NCI-H2029 treated with DMSO at 0.1 percent for 48 hours (cell line): ENCODE data around the gene BORCS5.

Source experiments
- DNase-seq: peaks from one replicate; lab custom pipeline; 2025; lab: John Stamatoyannopoulos, UW

Gene BORCS5

DNA sequence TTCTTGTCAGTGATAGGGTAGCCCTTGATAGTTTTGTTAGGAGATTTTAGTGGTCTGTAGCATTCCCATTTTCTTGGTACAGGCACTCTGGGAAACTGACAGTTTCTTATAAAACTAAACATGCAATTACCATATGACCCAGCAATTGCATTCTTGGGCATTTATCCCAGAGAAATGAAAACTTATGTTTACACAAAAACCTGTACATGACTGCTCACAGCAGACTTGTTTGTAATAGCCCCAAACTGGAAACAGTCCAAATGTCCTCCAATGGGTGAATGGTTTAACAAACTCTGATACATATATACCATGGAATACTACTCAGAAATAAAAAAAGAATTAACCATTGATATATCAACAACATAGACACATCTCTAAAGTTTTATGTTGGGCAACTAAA is 75.5 kb downstream of the BORCS5 start:
- DNase-seq, result peak; percentile 38

DNA sequence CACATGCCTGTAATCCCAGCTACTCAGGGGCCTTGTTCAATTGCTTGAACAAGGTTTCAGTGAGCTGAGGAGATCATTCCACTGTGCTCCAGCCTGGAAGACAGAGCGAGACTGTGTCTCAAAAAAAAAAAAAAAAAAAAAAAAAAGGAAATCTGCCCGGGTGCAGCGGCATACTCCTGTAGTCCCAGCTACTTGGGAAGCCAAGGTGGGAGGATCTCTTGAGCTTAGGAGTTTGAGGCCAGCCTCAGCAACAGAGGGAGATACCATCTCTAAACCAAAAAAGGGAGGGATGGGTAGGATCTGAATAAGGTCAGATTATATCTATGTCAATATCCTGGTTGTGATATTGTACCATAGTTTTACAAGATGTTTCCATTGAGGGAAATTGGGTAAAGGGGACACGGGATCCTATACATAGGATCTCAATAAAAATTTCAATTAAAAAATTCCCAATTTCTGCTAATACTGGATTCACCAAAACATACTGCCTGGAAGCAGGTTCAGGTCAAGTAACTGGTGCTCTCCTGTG is 76.4 kb downstream of the BORCS5 start:
- no peak for DNase-seq

DNA sequence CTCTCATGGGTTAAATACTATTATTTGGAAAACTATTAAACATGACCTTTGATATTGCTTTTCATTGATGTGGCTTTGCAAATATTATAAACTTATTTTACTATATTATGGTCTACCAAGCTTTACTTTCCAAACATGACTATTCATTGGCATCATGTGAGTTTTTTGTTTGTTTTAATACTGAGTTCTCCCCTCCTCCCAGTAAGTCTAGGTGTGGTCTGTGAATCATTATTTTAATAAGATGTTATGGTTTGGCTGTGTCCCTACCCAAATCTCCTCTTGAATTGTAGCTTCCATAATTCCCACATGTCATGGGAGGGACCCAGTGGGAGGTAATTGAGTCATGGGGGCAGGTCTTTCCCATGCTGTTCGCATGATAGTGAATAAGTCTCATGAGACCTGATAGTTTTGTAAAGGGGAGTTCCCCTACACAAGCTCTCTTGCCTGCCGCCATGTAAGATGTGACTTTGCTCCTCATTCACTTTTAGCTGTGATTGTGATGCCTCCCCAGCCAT is 80.0 kb downstream of the BORCS5 start:
- no peak for DNase-seq

DNA sequence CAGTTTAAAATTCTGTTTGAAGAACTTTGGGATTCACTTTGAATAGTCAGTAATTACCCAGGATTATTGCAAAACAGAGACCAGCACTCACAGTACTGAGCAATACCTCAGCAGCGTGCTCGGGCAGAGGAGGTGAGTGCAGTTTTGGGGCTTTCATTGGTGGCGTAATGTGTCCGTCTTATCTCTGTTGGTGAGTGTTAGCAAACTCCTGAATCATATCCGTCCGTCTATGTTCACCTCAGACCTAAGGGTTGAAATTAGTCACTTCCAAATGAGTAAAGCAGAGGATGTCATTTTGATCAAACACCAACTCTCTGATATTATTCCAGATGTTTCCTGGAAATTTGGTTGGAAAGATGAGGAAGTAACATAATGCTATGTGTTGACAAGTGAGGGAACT is 82.8 kb downstream of the BORCS5 start:
- no peak for DNase-seq

DNA sequence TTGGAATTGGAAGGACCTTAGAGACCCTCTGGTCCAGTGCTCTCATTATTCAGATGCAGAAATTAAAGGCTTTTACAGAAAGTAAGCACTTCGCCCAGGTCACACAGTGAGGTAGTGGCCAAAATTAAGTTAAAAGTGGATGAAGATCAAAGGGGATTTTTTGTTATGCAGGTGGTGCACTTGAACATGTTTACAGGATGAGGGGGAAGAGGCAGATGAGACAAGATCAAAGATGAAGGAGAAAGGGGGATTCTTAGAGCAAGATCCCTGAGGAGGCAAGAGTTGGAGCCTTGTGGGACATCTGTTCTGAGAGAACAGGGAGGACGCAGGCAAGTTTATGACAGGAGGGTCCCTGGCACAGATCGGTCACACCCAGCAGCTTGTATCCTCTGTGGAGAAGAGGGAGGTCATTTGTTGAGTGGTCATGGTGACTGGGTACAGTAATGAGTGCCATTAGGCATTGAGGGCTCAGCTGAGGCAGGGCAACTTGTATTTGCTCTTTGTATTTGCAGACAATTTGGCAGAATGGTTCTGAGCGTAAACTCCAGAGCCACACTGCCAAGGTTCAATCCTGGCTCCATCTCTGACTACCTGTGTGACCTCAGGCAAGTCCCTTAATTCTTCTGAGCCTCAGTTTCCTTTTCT is 84.0 kb downstream of the BORCS5 start:
- DNase-seq, result peak; percentile 42

DNA sequence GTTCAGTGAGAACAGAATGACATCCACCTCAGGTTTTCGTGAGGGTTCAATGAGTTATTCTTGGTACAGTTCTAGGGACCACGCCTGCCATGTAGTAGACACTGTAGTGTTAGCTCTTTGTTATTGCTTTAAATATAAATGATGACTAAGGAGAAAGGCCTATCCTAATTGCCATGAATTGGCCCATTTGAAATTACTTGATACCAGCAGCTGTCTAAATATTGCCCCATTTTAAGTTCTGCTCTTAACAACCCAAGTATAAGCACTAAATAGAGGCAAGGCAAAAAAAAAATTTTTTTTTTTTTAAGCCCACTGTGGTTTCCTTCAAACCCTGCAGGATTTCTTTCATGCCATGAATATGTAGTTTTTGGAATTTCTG is 84.5 kb downstream of the BORCS5 start:
- DNase-seq, result no peak

DNA sequence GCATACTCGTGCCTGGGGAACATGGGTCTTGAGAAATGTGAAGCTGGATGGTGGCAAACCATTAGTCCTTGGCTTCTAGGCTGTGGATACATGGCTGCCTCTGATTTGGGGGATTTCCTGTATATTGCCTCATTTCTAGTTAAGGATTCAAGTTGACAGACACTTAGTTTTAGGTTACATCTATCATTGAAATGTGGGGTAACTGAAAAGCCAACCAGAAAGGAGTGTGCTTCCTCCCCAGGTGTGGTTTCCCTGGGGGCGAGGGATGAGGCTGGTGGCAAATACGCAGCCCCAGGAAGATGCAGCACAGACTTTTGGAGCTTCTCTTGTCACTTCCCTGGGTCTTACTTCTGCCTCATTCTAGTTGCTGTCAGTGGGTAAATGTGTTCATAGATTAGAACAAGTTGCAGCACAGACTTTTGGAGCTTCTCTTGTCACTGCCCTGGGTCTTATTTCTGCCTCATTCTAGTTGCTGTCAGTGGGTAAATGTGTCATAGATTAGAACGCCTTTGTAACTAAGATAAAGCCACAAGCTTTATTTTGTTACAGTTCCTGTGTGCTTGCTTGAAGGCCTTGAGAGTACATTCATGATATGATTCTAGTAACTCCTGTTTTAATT is 85.1 kb downstream of the BORCS5 start:
- no peak for DNase-seq

DNA sequence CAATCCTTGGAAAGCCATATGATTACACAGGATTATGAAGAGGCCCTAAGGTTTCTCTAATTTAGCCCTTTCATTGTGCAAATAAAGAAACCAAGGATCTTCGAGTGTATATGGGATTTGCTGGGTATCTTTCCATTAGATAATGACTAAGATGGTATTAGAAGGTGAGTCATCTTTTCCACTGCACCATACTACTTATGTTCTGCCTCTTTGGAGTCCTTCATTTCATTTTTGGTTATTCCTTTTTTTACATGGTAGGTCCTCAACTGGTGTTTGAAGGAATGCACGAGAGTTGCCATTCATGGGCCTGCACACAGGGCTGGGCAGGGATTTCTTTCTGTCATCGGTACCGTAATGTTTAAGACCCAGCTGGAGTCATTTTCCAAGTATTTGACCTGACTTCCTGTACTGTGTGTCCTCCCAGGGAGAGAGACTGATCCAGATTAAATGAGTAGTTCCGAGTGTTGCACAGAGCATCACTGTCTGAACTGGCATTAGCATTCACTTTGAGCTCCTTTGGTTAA is 85.7 kb downstream of the BORCS5 start:
- DNase-seq, result no peak

DNA sequence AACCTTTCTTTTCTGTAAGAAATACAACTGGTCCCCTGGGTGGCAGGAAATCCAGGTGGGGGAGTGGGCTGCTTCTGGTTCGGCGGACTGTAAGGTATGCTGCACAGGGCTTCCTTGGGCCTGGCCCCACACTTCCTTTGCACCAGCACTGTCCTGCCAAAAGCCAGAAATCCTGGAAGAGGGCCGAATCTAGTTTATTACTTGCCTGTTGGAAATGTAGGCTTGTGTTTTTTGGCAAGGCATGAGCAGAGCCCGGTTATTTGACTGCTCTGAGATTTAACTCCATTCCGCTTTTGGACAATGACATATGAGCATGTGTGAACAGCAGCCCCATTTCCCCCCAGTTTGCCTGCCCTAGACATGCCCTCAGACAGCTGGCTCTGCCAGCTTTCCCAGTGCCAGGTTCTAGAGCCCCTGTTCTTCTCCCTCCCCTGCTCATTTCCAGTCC is 86.6 kb downstream of the BORCS5 start:
- DNase-seq, result no peak

DNA sequence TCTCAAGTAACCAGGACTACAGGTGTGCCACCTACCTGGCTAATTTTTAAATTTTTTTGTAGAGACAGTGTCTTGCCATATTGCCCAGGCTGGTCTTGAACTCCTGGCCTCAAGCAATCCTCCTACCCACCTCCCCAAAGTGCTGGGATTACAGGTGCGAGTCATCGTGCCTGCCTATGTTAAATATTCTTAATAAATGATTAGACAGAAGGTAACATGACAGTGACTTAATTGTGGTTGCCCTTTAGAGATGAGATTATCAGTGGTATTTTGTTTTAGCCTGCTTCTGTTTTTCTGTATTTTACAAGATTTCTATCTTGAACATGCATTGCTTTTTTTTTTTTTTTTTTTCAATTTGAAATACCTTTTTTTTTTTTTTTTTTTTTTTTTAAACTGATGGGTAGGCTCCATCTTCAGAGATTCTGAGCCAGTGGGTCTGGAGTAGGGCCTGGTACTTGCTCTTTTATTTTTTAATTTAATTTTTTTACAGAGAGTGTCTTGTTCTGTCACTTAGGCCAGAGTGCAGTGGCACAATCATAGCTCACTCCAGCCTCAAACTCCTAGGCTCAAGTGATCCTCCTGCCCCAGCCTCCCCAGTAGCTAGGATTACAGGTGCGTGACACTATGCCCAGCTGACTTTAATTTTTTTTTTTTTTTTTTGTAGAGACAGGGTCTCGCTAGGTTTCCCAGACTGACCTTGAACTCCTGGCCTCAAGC is 88.4 kb downstream of the BORCS5 start:
- DNase-seq, result no peak

DNA sequence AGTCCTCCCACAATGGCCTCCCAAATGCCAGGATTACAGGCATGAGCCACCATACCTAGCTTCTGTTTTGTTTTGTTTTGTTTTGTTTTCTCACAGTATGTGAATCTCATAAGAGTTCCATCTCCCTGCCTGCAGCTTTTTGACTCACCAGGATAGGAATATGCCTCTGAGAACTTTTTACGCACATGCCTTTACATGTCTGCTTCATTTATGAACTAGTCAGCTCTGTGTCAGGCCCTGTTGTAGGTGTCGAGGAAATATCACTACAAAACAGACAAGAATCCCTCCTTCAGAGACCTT is 89.0 kb downstream of the BORCS5 start:
- DNase-seq, result no peak

DNA sequence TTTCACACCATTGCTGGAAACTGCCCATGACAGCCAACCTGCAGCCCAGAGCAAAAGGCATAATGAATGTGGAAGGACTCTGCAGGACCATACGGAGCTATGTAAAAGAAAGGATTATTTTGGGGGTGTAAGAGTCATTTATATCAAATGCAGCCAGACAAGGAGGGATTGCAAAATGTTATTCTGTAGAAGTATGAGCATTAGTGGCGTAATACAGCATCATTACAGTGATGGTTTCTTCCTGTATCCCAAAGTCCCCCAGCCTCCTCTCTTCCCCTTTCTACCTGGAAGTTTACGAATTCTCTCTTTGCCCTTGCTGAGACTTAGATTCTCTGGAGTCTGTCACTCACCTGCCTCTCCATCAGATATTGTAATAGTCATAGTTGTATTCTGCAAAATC is 89.9 kb downstream of the BORCS5 start:
- DNase-seq, result no peak

DNA sequence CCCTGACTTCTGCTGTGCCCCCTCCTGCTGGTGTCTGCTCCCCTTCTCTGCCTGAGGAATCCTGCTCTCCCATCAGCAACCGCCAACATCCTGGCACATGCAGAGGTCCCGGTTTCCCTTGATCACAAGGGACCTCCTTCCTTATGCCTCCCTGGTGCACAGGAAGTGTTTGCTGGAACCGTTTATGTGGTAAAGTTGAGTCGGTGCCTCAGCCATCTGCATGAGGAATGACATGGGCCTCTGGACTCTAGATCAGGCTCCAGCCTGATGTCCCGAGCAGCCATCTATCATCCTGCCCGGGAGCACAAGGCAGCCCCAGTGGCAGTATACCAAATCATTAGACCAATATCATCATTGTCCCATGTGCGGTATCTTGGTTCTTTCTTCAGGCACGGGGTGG is 90.4 kb downstream of the BORCS5 start:
- DNase-seq, result no peak

DNA sequence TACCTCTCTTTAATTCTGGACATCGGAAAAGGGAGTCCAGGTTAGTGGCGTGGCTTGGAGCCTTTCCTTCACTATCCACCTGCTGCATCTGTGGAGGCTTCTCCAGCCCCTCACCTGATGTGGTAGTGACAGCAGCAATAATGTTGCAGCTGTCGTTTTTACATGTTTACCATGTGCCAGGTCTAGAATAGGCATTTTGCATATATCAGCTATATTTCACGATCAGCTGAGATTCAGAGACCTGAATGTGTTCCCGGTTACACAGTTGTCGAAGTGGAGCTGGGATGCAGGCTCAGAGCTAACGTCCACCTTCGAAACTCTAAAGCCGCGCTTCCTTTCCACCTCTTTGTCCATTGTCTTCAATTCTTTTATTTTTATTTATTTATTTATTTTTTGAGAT is 91.0 kb downstream of the BORCS5 start:
- DNase-seq, result no peak

DNA sequence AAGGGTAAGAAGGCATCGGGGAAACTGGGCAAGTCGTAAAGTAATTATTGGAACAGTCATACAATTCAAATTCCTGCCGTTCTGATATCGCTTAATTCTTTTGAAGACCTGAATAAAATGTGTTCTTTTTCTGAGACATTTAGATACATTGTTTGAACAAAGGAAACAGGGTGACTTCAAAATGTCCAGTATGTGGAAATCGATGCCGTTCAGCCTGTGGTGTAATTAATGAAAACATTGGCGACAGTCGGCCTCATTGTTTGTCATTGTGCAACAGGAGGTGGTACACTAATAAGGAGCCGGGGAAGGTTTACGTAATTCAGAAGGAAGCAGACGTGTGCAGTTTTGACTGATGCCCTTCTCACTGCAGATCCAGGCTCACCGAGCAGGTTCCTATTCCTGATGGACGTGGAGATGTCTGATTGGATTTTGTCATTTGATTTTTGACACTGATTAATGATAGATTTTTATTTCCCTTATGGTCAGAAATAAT is 92.7 kb downstream of the BORCS5 start:
- DNase-seq, result no peak

DNA sequence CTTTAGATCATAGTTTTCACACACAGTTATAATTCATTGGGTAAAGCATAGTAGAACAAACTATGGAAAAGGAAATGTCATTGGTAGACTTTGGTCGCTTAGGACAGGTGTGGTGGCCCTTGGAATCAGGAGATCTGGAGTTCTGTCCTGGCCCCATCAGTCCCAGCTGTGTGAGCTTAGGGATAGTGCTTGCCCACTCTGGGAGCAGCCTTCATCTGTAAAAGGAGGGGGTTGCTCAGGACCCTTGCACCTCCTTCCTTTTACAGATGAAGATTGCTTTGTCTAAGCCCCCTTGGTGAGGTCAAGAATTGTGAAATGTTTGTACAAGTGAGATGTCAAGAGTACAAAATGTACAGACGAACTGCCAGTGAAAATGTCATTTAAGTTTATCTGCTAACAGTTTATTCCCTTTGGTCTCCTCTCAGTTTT is 93.2 kb downstream of the BORCS5 start:
- DNase-seq, result no peak

DNA sequence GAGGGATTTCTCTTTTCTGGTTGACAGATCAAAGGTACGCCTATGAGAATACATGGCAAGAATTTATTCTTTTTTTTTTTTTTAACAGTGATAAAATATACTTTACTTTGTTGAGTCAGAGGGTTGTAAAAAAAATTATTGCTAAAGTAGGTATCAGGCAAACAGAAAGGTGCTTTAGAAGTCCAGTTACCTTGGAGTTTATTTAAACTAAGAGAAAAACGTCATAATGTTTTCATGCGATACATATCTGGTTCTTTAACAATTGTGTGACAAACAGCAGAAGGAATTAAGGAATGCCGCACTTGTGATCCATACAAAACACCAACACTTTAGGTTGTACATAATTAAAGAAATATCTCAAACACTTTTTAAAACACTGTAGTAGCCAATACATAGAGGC is 94.2 kb downstream of the BORCS5 start:
- DNase-seq, result no peak

DNA sequence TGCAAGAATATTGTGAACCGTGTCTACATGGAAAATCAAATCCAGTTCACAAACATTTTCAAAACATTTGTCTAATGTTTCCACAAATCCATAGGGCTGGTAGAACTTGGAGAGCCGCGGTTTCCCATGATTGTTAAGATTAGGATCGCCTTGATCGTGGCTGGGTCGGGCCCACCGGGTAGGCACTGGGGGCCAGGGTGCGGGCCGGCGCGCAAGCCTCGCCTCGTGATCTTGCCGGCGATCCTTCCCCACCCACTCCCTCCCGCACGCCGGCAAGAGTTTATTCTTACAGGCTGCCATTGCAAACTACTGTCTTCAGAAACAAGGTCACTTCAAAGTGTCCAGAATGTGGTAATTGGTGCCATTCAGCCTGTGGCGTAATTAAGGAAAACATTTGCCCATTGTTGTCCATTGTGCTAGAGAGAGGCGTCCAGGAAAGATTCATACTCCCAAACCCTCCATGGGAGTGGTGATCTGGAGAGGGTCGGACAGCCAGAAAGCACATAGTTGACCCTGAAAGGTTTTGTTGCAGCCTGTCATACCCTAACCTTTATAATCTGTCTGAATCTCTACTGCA is 95.5 kb downstream of the BORCS5 start:
- DNase-seq, result no peak

DNA sequence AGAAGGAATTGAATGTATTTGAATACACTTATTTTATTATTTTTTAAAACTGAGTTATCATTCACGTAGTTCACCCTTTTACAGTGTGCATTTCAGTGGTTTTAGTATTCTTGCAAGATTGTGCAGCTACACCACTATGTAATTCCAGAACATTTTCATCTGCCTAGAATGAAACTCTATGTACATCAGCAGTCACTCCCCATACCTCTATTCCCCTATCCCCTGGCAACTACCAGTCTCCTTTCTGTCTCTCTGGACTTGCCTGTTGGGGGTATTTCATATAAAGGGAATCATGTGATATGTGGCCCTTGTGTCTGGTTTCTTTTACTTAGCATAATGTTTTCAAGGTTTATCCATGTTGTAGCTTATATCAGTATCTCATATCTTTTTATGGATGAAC is 96.8 kb downstream of the BORCS5 start:
- no peak for DNase-seq

DNA sequence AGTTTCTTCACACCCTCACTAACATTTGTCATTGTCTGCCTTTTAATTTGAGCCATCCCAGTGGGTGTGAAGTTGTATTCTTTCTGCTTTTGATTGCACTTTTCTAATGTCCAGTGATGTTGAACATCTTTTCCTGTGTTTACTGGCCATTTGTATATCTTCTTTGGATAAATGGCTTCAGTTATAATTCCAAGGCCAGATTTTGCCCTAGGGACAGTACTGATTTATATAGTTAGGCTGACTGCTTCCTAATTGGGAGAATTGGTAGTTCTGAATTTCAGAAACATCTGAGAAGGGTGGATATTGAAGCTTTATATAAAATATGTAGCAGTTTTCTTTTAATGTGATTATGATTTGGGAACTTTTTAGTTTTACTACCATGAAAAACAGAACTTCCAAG is 97.4 kb downstream of the BORCS5 start:
- no peak for DNase-seq

DNA sequence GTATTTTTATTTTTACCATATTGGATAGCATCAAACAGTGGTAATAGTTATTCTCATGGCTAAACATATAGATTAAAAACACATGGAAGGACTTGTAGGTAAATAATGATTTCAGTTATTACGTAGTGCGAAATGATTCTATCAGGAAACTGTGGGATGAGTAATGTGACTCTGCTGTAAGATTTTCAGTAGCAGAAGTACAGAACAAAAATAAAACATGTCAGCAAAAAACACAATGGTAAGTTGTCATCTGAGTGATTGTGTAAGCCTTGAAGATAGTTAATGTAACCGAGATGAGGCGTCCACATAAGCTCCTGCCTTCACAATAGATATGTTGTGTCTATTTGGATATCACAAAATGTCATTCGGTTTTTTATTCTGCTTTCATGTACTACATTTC is 99.8 kb downstream of the BORCS5 start:
- DNase-seq, result no peak
